Endothelial cell of umbilical vein (primary cell): ENCODE data around the gene CBLL1. TPM values are rescaled to one million over a fixed set of nuclear protein-coding genes. Genes with fewer than 3 reads are reported as not detected.

Experiments used
- BruUV-seq: library from RNA; stranded (reverse); fragments of 400-500 nt; replicated peaks from 2 replicates; lab custom pipeline; 2021; lab: Mats Ljungman, UMichigan
- CTCF ChIA-PET: fragments of 300-600, 350-600 bp; sonication (Branson Sonifier 250); formaldehyde crosslinking; loops from one replicate; lab custom pipeline; 2021; ENCODE audit warnings: antibody characterized with exemption, inconsistent platforms; lab: Charles Lee
- POLR2A ChIA-PET: fragments of 300-600, 350-600 bp; sonication (Branson Sonifier 250); formaldehyde crosslinking; loops from one replicate; lab custom pipeline; 2021; ENCODE audit warnings: antibody characterized with exemption, inconsistent platforms; lab: Charles Lee
- DNase-seq: peaks from one replicate; pipeline ENCODE4 v3.0.0-alpha.2; 2011; ENCODE audit warnings: low read depth, low spot score
- FAIRE-seq: peaks from 2 replicates; lab custom pipeline; 2011; peaks lifted over from hg19 to GRCh38; lab: Jason Lieb, UNC
- H2AFZ ChIP-seq: 2 replicates; pipeline ENCODE4 v1.6.0; 2012; ENCODE audit warnings: low read depth, low read length, control low read depth, inconsistent platforms
- H3K27ac ChIP-seq: 2 replicates; pipeline ENCODE4 v1.5.1; 2011; ENCODE audit warnings: low read depth, mild to moderate bottlenecking, control low read depth, low read length, moderate library complexity; ENCODE audit not compliant: insufficient read depth
- H3K27me3 ChIP-seq, 2 experiments: 2 replicates each; pipeline versions ENCODE4 v1.6.0 to v1.6.1; 2011; ENCODE audit warnings: low read length in 2 of 2, mixed read lengths in 1 of 2; ENCODE audit not compliant: control insufficient read depth in 2 of 2, insufficient read depth in 2 of 2
- H3K36me3 ChIP-seq, 2 experiments: 2 replicates in 1 of 2; 3 replicates in 1 of 2; pipeline ENCODE4 v1.5.1; 2011; ENCODE audit warnings: low read length in 2 of 2, mild to moderate bottlenecking in 1 of 2, moderate library complexity in 1 of 2; ENCODE audit not compliant: control insufficient read depth in 2 of 2, insufficient read depth in 2 of 2; ENCODE audit errors: extremely low read depth in 1 of 2
- H3K4me1 ChIP-seq: 3 replicates; pipeline ENCODE4 v1.5.1; 2011; ENCODE audit warnings: mild to moderate bottlenecking, low read length; ENCODE audit not compliant: control insufficient read depth, insufficient read depth; ENCODE audit errors: extremely low read depth
- H3K4me2 ChIP-seq: 2 replicates; pipeline ENCODE4 v1.6.1; 2011; ENCODE audit warnings: low read length, control low read depth, mixed read lengths; ENCODE audit not compliant: insufficient read depth
- H3K4me3 ChIP-seq, 3 experiments: fragments of 200-600 bp in 1 of 3; sonication (generic), shearing (Covaris generic) in 1 of 3; replicated peaks in 1 of 3; 2 replicates each; pipeline ENCODE4 v1.5.1; 2011 to 2016; ENCODE audit warnings: control low read depth in 3 of 3, low read length in 3 of 3, mild to moderate bottlenecking in 2 of 3, inconsistent platforms in 1 of 3, low read depth in 1 of 3, moderate library complexity in 1 of 3; ENCODE audit not compliant: insufficient read depth in 1 of 3
- H3K79me2 ChIP-seq: 2 replicates; pipeline ENCODE4 v1.6.0; 2012; ENCODE audit warnings: low read length, inconsistent platforms; ENCODE audit not compliant: control insufficient read depth, insufficient read depth
- H3K9ac ChIP-seq: replicated peaks from 2 replicates; pipeline ENCODE3; 2011; ENCODE audit warnings: low read length, control low read depth; ENCODE audit not compliant: insufficient read depth; ENCODE audit errors: extremely low read depth
- H3K9me1 ChIP-seq: replicated peaks from 3 replicates; pipeline ENCODE4 v1.6.0; 2011; ENCODE audit warnings: mild to moderate bottlenecking, low read length; ENCODE audit not compliant: control insufficient read depth, insufficient read depth; ENCODE audit errors: extremely low read depth
- H3K9me3 ChIP-seq: replicated peaks from 2 replicates; pipeline ENCODE4 v1.5.1; 2012; ENCODE audit warnings: low read length, inconsistent platforms; ENCODE audit not compliant: control insufficient read depth, insufficient read depth
- H4K20me1 ChIP-seq: replicated peaks from 2 replicates; pipeline ENCODE3; 2011; ENCODE audit warnings: mild to moderate bottlenecking, low read length; ENCODE audit not compliant: control insufficient read depth, insufficient read depth; ENCODE audit errors: extremely low read depth
- CTCF ChIP-seq, 2 donors: IDR thresholded peaks; 1 replicate in 1 of 2; 2 replicates in 1 of 2; pipeline ENCODE4 v1.5.1; 2011; ENCODE audit warnings: low read length in 2 of 2, mild to moderate bottlenecking in 2 of 2, moderate library complexity in 2 of 2, control low read depth in 1 of 2, inconsistent platforms in 1 of 2, low read depth in 1 of 2; ENCODE audit not compliant: insufficient read depth in 1 of 2; ENCODE audit errors: extremely low read depth in 1 of 2
- EZH2 ChIP-seq: IDR thresholded peaks from 2 replicates; pipeline ENCODE4 v1.6.1; 2012; ENCODE audit warnings: borderline replicate concordance, low read depth, mild to moderate bottlenecking, moderate library complexity, low read length, inconsistent platforms; ENCODE audit not compliant: severe bottlenecking
- FOS ChIP-seq: IDR thresholded peaks from 2 replicates; pipeline ENCODE4 v1.6.1; 2011; ENCODE audit warnings: mild to moderate bottlenecking, low read length, moderate library complexity, borderline replicate concordance; ENCODE audit not compliant: insufficient read depth
- GATA2 ChIP-seq: IDR thresholded peaks from 2 replicates; pipeline ENCODE4 v1.7.0; 2011; ENCODE audit warnings: low read depth, mild to moderate bottlenecking, moderate library complexity, mixed read lengths, low read length; ENCODE audit not compliant: insufficient read length, insufficient read depth
- JUN ChIP-seq: IDR thresholded peaks from 2 replicates; pipeline ENCODE4 v1.6.1; 2011; ENCODE audit warnings: borderline replicate concordance, low read depth; ENCODE audit not compliant: insufficient read length, insufficient read depth
- MAX ChIP-seq: IDR thresholded peaks from 2 replicates; pipeline ENCODE4 v1.6.1; 2011; ENCODE audit not compliant: insufficient read depth, insufficient read length
- MYC ChIP-seq: IDR thresholded peaks from one replicate; pipeline ENCODE4 v1.6.1; 2011; ENCODE audit warnings: mild to moderate bottlenecking, low read depth, low read length
- POLR2A ChIP-seq: IDR thresholded peaks from 2 replicates; pipeline ENCODE4 v1.6.1; 2012; ENCODE audit warnings: low read depth, mild to moderate bottlenecking, control low read depth, low read length
- POLR2AphosphoS5 ChIP-seq: IDR thresholded peaks from 2 replicates; pipeline ENCODE4 v1.6.1; 2012; ENCODE audit warnings: low read depth, mild to moderate bottlenecking, control low read depth, low read length, moderate library complexity; ENCODE audit not compliant: insufficient read depth
- dilution Hi-C: fragments of 300-500 bp; cut with MboI; formaldehyde crosslinking; loops from one replicate; pipeline ENCODE4 v1.15.0; 2019; ENCODE audit warnings: low sequenced_read_pairs; ENCODE audit not compliant: extremely low pct_ligation_motif_present
- intact Hi-C: fragments of 100-400 bp; cut with micrococcal nuclease; formaldehyde crosslinking; loops from one replicate; pipeline ENCODE4 v1.10.0; 2022
- polyA plus RNA-seq, 4 experiments: library from polyadenylated mRNA; depleted of rRNA in 3 of 4; stranded (reverse) in 3 of 4; unstranded in 1 of 4; fragments of >200 nt; gene quantifications; 2 replicates each; pipeline versions ENCODE4 v1.2.1 to v1.2.3, GENCODE V29; 2011 to 2012; ENCODE audit warnings: missing spikeins in 1 of 4
- total RNA-seq: library from RNA; stranded (reverse); gene quantifications from 2 replicates; pipeline ENCODE4 v1.2.3, GENCODE V29; 2021

Gene CBLL1
- total and polyA plus RNA-seq, 2 donors (not counting 3 experiments of a cell fraction or from before 2014, with no cell fraction given): 23.1 to 30.6 TPM

DNA sequence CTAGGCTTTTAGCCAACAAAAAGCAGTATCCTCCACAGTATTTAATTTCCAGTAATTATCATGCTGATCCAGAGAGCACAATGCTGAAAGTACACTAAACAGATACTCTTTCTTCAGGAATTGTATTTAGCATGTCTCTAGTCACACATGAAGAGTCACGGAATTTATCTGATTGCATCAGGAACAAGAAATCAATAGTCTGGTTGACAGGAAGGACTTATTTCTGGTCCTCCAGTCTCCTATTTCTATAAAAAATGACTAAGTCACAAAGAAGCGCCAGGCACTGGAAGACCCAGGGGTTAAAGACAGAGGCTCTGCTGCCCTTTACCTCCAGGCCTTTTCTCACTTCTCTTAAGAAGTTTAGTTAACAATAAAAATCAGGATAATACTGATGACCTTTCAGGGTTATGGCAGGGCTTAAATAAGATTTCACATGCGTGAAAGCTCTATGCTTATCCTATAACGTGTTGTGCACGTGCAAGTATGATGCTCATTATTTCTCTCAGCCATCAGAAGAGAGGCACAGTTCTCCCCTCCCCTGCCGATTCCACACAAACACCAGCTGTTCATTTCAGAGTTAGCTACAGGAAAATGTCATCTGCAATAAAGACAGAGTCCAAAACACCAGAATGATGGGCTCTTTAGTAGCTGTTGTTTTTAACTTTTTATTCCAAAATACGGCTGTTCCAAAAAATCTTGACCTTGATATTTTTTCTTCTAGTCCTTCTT, 46.5 kb upstream of the CBLL1 start:
- CTCF ChIA-PET: interaction anchor here (1.1 to 2.0 kb wide), 3 partner anchors 9 to 100 kb away, joined by 3 to 5 read pairs (median 3); no protein-coding TSS in a partner anchor
- TF ChIP-seq JUN (no peak), GATA2 (no peak)
- Histone ChIP-seq H3K9ac (no peak overlapping the region), H3K27me3 (no peaks in the 10 kb centered on the region), H3K9me3 (no peaks in the 10 kb centered on the region), H3K9me1 (no peaks in the 10 kb centered on the region), H3K4me2 (no peak overlapping the region), H3K4me1 (peaks cover 15% of the 10 kb centered on the region), H3K4me3 (no peak overlapping the region), H3K79me2 (no peaks in the 10 kb centered on the region), H4K20me1 (no peaks in the 10 kb centered on the region), H2AFZ (no peak overlapping the region), H3K27ac (no peak overlapping the region), H3K36me3 (no peaks in the 10 kb centered on the region)
- intact Hi-C loops (no loop called here), dilution Hi-C loops (no loop called here)
- POLR2A ChIA-PET: no interaction called here
- DNase-seq: peak; percentile 26
- FAIRE-seq: no peak
- no TSS peak for BruUV-seq

DNA sequence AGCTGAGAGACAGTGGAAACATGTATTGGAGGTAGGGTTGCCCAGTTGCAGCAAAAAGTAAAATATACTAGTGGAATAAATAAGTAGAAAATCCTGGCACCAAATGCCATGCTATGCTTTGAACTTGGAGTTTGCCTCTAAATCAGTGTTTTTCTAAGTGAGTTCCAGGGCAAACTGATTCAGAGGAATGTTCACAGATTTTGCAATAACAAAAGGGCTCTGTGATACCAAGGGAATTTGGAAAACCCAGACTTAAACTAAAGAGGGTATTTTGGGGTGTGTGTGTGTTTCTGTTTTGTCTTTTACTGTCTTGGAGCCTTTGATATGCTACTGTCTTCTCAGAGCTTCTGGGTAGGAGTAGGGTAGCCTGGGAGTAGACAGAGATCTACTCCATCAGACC, 43.4 kb upstream of the CBLL1 start:
- Histone ChIP-seq H3K9me1 (no peaks in the 10 kb centered on the region), H3K4me3 (no peak overlapping the region), H3K79me2 (no peaks in the 10 kb centered on the region), H3K9ac (no peak overlapping the region), H3K27me3 (no peaks in the 10 kb centered on the region), H3K4me1 (no peaks in the 10 kb centered on the region), H3K9me3 (no peaks in the 10 kb centered on the region), H3K4me2 (no peak overlapping the region), H3K36me3 (no peaks in the 10 kb centered on the region), H3K27ac (no peak overlapping the region), H4K20me1 (no peaks in the 10 kb centered on the region), H2AFZ (no peak overlapping the region)
- TF ChIP-seq JUN (no peak), POLR2AphosphoS5 (no peak), POLR2A (no peak), FOS (no peak), MYC (no peak), GATA2 (no peak), MAX (no peak), EZH2 (no peak), CTCF (IDR thresholded peaks at IDR 0.05; ENCODE audit: extremely low read depth in 1 of 2, insufficient read depth in 1 of 2, low read depth in 1 of 2, low read length in 2 of 2) (no peak)
- dilution Hi-C loops: no loop called here
- intact Hi-C loops: no loop called here
- DNase-seq (no peak), FAIRE-seq (no peak)
- POLR2A ChIA-PET: no interaction called here
- CTCF ChIA-PET: interaction anchor here (1.0 to 2.0 kb wide), 5 partner anchors 10 to 174 kb away, joined by 3 to 6 read pairs (median 4); no protein-coding TSS in a partner anchor
- no TSS peak for BruUV-seq
